ENCODE data around the gene IL6ST.

Gene IL6ST

GRCh38 chr5:56011835-56012234 is 17.1 kb upstream of the IL6ST start (continued):
- no peak for TF ChIP-seq REST (tag by site-specific recombination; IDR thresholded peaks at IDR 0.05)
- no peak for TF ChIP-seq ZSCAN23 (tag by site-specific recombination; IDR thresholded peaks at IDR 0.05)
- no peak for TF ChIP-seq ZNF214 (tag by site-specific recombination; IDR thresholded peaks at IDR 0.05; ENCODE audit: borderline replicate concordance)
- no peak for TF ChIP-seq ZFP69B (tag by site-specific recombination; IDR thresholded peaks at IDR 0.05)
- TF ChIP-seq ZNF76 (tag by site-specific recombination; IDR thresholded peaks at IDR 0.05; ENCODE audit: borderline replicate concordance, low read depth): no peak

- no peaks in the 10 kb centered on the region for H3K4me1 ChIP-seq (ENCODE audit: control insufficient read depth, insufficient read depth, low read length)
- ChIA-PET POLR2A (no interaction called here), CTCF (interaction anchor here (0.7 kb wide), 1 partner anchor 165 kb away, joined by 3 read pairs; no protein-coding TSS in a partner anchor)
- no peak overlapping the region for H3K4me3 ChIP-seq (ENCODE audit: low read depth, low read length)
- no peak overlapping the region for H3K27ac ChIP-seq (ENCODE audit: extremely low read depth, low read depth, low read length)
- no peaks in the 10 kb centered on the region for H3K36me3 ChIP-seq (ENCODE audit: control insufficient read depth in 2 of 2, insufficient read depth in 1 of 2, low read length in 2 of 2)
- no peaks in the 10 kb centered on the region for H3K9me3 ChIP-seq (ENCODE audit: control insufficient read depth, insufficient read depth, low read depth, low read length)
- TF ChIP-seq ZNF510 (tag by site-specific recombination; IDR thresholded peaks at IDR 0.05; ENCODE audit: insufficient replicate concordance): no peak
- TF ChIP-seq CTCF (tag by site-specific recombination; IDR thresholded peaks at IDR 0.05): no peak
- no peak for TF ChIP-seq ZBTB11 (tag by site-specific recombination; conservative IDR thresholded peaks at IDR 0.05; ENCODE audit: low read depth)
- TF ChIP-seq ZNF132 (tag by site-specific recombination; IDR thresholded peaks at IDR 0.05; ENCODE audit: borderline replicate concordance): no peak
- no peak for TF ChIP-seq ZNF623 (tag by site-specific recombination; IDR thresholded peaks at IDR 0.05)
- TF ChIP-seq ZNF571 (tag by site-specific recombination; IDR thresholded peaks at IDR 0.05): no peak
- no peak for TF ChIP-seq ZNF621 (tag by site-specific recombination; IDR thresholded peaks at IDR 0.05)
- TF ChIP-seq ZNF292 (tag by site-specific recombination; IDR thresholded peaks at IDR 0.05; ENCODE audit: borderline replicate concordance, low read depth): no peak
- TF ChIP-seq ZBTB1 (tag by site-specific recombination; IDR thresholded peaks at IDR 0.05): no peak
- TF ChIP-seq ZNF394 (tag by site-specific recombination; IDR thresholded peaks at IDR 0.05; ENCODE audit: borderline replicate concordance): no peak
- no peak for TF ChIP-seq ZNF398 (tag by site-specific recombination; IDR thresholded peaks at IDR 0.05)
- no peak for TF ChIP-seq REPIN1 (tag by site-specific recombination; IDR thresholded peaks at IDR 0.05; ENCODE audit: low read depth)
- TF ChIP-seq ZNF2 (tag by site-specific recombination; IDR thresholded peaks at IDR 0.05): no peak
- TF ChIP-seq ZNF350 (tag by site-specific recombination; IDR thresholded peaks at IDR 0.05): no peak
- TF ChIP-seq PRDM1 (tag by site-specific recombination; IDR thresholded peaks at IDR 0.05): no peak
- no peak for TF ChIP-seq ZNF19 (tag by site-specific recombination; IDR thresholded peaks at IDR 0.05; ENCODE audit: low read depth)
Measured at GRCh38 chr5:56010431-56010830, 15.7 kb upstream of the IL6ST start.

All from HEK293 (cell line).